ENCODE data around the gene ILDR1.
"Not testable (repeated sequence)": the region's sequence is repeated elsewhere in the genome, so short reads cannot be mapped to it uniquely, and the experiment has no call there.

- TF ChIP-seq CTCF (IDR thresholded peaks at IDR 0.05; ENCODE audit: low read depth, low read length); EZH2phosphoT487 (IDR thresholded peaks at IDR 0.05; ENCODE audit: low read depth): not testable (repeated sequence)
Observed at GRCh38 chr3:122047296-122047695, 25.2 kb upstream of the ILDR1 start.

Measured in OCI-LY3 (cell line).